ENCODE measurements around the gene DDX10. TPM values are rescaled to one million over a fixed set of nuclear protein-coding genes. Genes with fewer than 3 reads are reported as not detected.

The DDX10 gene
- total RNA-seq, 1 donor from 2014 or later = 21.1 TPM

- H3K4me3 ChIP-seq = no peak overlapping the region
- peaks cover 6% of the 10 kb centered on the region for H3K9me3 ChIP-seq
- intact Hi-C loops (cut with DNase I) = no loop called here
- DNase-seq = no peak
- no peaks in the 10 kb centered on the region for H3K36me3 ChIP-seq
- no peaks in the 10 kb centered on the region for H3K27me3 ChIP-seq (ENCODE audit: low read depth)
- H3K4me1 ChIP-seq = no peaks in the 10 kb centered on the region
- H3K27ac ChIP-seq = no peak overlapping the region
- TF ChIP-seq, protein P1, sequence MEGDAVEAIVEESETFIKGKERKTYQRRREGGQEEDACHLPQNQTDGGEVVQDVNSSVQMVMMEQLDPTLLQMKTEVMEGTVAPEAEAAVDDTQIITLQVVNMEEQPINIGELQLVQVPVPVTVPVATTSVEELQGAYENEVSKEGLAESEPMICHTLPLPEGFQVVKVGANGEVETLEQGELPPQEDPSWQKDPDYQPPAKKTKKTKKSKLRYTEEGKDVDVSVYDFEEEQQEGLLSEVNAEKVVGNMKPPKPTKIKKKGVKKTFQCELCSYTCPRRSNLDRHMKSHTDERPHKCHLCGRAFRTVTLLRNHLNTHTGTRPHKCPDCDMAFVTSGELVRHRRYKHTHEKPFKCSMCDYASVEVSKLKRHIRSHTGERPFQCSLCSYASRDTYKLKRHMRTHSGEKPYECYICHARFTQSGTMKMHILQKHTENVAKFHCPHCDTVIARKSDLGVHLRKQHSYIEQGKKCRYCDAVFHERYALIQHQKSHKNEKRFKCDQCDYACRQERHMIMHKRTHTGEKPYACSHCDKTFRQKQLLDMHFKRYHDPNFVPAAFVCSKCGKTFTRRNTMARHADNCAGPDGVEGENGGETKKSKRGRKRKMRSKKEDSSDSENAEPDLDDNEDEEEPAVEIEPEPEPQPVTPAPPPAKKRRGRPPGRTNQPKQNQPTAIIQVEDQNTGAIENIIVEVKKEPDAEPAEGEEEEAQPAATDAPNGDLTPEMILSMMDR (IDR thresholded peaks at IDR 0.05) = no peak
- no peak for ATAC-seq
Observed at GRCh38 chr11:108743851-108744250, 79.0 kb downstream of the DDX10 start.

DNA sequence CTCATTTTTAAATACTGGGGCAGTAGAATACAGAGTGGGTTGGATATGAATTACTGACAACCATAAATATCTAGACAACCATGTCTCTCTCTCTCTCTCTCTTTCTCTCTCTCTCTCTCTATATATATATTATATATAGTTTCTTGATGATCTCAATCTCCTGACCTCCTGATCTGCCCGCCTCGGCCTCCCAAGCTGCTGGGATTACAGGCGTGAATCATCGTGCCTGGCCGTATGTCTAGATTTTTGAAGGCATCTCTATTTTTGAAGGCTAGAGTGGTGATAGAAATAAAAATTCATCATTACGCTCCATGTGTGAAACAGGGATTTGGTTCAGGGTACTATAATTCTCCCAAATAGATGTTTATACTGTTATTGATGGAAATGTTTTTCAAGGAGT lies 84.1 kb downstream of the DDX10 start:
- H3K4me1 ChIP-seq = no peaks in the 10 kb centered on the region
- TF ChIP-seq, protein P1 (IDR thresholded peaks at IDR 0.05) = no peak
- no peak overlapping the region for H3K4me3 ChIP-seq
- no peaks in the 10 kb centered on the region for H3K36me3 ChIP-seq
- ATAC-seq (no peak), DNase-seq (no peak)
- intact Hi-C loops (cut with DNase I) = no loop called here
- no peak overlapping the region for H3K27ac ChIP-seq
- no peaks in the 10 kb centered on the region for H3K9me3 ChIP-seq
- H3K27me3 ChIP-seq (ENCODE audit: low read depth) = no peaks in the 10 kb centered on the region

- DNase-seq (no peak), ATAC-seq (no peak)
- intact Hi-C loops (cut with DNase I) = no loop called here
- Histone ChIP-seq H3K27me3 (ENCODE audit: low read depth) (no peaks in the 10 kb centered on the region), H3K36me3 (no peaks in the 10 kb centered on the region), H3K9me3 (no peaks in the 10 kb centered on the region), H3K4me3 (no peak overlapping the region), H3K27ac (no peak overlapping the region), H3K4me1 (peaks cover 6% of the 10 kb centered on the region)
- TF ChIP-seq, protein P1 (IDR thresholded peaks at IDR 0.05) = no peak
Observed at GRCh38 chr11:108751444-108751843, 86.6 kb downstream of the DDX10 start.

- Histone ChIP-seq H3K36me3 (no peaks in the 10 kb centered on the region), H3K4me1 (peaks cover 6% of the 10 kb centered on the region), H3K4me3 (no peak overlapping the region), H3K27ac (no peak overlapping the region), H3K9me3 (no peaks in the 10 kb centered on the region), H3K27me3 (ENCODE audit: low read depth) (no peaks in the 10 kb centered on the region)
- TF ChIP-seq, protein P1 (IDR thresholded peaks at IDR 0.05) = no peak
- ATAC-seq (no peak), DNase-seq (no peak)
- intact Hi-C loops (cut with DNase I) = no loop called here
Observed at GRCh38 chr11:108752297-108752751, 87.5 kb downstream of the DDX10 start.

- DNase-seq (no peak), ATAC-seq (no peak)
- TF ChIP-seq, protein P1 (IDR thresholded peaks at IDR 0.05) = no peak
- Histone ChIP-seq H3K27me3 (ENCODE audit: low read depth) (no peaks in the 10 kb centered on the region), H3K36me3 (no peaks in the 10 kb centered on the region), H3K4me1 (peaks cover 6% of the 10 kb centered on the region), H3K4me3 (no peak overlapping the region), H3K27ac (no peak overlapping the region), H3K9me3 (no peaks in the 10 kb centered on the region)
- intact Hi-C loops (cut with DNase I) = no loop called here
Observed at GRCh38 chr11:108754901-108755625, 90.2 kb downstream of the DDX10 start.

All from lower lobe of right lung (tissue), 2 donors.